GM18858 (cell line): ENCODE data around the gene CNRIP1.
"Not testable (repeated sequence)": the region's sequence is repeated elsewhere in the genome, so short reads cannot be mapped to it uniquely, and the experiment has no call there.

Source experiments
- ATAC-seq: cut with Tn5 transposase; IDR thresholded peaks from one replicate; pipeline ENCODE4 v1.9.1; 2021; ENCODE audit not compliant: unreplicated experiment

Gene CNRIP1, protein sequence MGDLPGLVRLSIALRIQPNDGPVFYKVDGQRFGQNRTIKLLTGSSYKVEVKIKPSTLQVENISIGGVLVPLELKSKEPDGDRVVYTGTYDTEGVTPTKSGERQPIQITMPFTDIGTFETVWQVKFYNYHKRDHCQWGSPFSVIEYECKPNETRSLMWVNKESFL

GRCh38 chr2:68319398-68320117, at the start of gene CNRIP1:
TSS of gene CNRIP1 (minus strand) at chr2:68319949. CDS start at chr2:68319400, 549 bp downstream.
- no peak for ATAC-seq

- no peak for ATAC-seq
Observed at GRCh38 chr2:68369337-68369734, 49.6 kb upstream of the CNRIP1 start.

GRCh38 chr2:68368654-68369336, 49.0 kb upstream of the CNRIP1 start:
- ATAC-seq: no peak

DNA sequence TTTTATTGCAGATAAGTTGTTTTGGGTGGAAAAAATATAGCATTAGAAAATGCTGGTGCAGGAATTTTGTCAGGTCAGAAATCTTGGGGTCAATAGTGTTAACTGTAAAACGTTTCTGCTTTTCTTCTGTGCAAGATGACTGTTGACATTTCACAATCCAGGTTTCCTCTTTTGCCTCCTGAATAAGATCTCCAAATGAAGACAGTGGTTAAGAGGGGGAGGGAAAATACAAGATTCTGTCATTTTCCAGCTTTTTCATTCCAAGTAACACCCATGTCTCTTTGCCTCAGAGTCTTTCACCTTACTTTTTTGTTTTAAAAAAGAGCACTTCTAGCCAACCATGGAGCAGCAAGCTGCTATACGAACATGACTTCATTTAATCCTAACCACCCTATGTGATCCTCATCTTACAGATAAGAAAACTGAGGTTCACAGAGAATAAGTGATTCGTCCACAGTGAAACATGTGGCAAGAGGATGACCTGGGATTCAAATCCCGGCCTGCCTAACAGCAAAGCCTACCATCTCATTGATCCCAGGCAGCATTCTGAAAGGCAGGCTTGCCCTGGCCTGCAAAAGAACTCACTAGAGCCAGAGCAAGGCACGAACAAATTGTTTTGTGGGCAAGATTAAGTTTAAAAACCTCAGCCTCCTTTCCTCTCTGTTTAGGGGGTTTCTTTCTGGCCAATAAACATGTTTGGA, 48.4 kb upstream of the CNRIP1 start:
- no peak for ATAC-seq

DNA sequence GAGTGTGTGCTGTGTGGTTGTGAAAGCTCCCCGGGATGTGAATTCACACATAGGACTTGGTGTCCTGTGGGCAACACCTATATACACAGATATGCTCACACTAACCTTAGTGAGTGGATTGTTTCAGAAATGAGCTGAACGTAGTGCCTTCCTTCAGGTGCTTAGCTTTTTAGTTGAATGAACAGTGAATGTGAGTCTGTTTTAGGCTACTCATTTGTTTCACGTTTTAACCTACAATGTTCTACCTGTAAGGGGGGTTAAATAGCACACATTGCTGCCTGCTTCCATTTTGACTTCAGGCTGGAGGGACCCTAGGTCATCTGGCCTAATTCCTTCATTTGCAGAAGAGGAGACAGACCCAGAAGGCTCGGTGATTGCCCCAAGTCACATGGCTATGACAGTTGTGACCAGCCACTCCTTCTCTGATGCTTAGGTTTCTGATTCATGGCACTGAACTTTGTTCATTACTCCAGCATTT, 46.4 kb upstream of the CNRIP1 start:
- no peak for ATAC-seq

DNA sequence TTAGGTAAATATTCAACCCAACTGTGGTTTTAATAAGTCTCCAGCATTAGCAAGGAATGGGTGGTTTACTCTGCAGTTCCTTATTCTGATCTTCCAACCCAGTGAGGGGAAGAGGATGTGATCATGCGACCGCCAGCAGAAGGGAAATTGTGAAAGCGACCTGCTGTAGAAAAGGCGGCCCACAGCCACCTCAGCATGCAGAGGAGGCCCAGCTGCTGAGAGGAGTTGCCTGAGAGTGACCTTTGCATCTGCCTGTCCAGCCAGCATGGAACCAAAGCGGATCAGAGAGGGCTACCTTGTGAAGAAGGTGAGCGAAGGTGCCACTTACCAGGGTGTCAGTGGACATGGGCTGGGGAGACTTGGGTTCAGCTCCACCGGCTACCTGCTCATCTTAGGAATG, 45.3 kb upstream of the CNRIP1 start, which contains the start of gene PLEK:
PLEK (plus strand) TSS at position 196 of the 400 bp plus-strand sequence; CDS start at position 266, 70 bp downstream.
- ATAC-seq: peak; percentile 33

DNA sequence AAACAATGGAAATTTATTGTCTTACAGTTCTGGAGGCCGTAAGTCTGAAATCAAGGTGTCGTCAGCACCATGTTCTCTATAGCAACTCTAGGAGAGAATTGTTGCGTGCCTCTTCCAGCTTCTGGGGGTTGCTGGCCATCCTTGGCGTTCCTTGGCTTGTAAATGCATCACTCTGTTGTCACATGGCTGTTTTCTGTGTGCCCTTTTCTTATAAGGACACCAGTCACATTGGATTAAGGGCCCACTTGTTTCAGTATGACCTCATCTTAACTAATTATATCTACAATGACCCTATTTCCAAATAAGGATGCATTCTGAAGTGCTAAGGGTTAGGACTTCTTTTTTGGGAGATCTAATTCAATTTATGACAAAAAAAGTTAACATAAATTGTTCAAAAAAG, 44.0 kb upstream of the CNRIP1 start:
- no peak for ATAC-seq

DNA sequence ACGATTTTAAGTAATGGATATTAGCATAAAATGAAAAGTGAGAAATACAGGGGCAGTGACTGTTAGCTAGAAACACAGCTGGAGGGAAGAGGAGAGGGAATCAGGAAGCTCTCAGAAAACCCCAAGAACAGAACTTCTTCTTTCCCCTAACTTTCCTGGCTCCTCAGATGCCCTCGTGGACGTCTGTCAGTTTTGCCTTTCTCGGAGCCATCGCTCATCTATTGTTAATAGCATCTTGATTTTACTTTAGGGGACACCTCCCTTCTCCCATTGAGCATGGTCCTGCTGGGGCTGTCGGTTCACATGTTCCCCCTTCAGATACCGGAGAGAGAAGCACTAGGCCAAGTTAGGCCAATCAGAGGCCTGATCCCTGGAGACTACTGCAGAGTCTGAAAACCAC, 43.0 kb upstream of the CNRIP1 start:
- no peak for ATAC-seq

- ATAC-seq: peak; percentile 32
Observed at GRCh38 chr2:68362069-68362468, 42.3 kb upstream of the CNRIP1 start.

DNA sequence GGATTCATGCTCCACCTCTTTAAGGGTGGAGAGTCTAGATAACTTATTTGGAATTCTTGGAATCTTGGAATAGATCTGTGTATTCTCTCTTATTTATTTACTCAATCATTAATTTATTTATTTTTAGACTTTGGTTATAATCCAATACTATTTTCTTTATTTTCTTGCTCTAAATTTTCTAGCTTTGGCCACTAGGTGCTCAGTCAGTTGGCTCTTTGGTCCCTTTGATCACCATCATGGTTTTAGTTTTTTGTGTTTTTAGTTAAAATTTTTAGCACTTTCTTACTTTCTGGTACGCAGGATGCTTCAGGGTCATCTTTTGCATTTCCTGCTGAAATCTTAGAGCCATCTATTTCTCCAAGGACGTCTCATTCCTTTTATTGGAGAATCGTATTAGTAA, 40.1 kb upstream of the CNRIP1 start:
- no peak for ATAC-seq

- peak; percentile 57 for ATAC-seq
Observed at GRCh38 chr2:68357605-68358337, 38.0 kb upstream of the CNRIP1 start.

GRCh38 chr2:68356599-68357239, 37.0 kb upstream of the CNRIP1 start:
- no peak for ATAC-seq

DNA sequence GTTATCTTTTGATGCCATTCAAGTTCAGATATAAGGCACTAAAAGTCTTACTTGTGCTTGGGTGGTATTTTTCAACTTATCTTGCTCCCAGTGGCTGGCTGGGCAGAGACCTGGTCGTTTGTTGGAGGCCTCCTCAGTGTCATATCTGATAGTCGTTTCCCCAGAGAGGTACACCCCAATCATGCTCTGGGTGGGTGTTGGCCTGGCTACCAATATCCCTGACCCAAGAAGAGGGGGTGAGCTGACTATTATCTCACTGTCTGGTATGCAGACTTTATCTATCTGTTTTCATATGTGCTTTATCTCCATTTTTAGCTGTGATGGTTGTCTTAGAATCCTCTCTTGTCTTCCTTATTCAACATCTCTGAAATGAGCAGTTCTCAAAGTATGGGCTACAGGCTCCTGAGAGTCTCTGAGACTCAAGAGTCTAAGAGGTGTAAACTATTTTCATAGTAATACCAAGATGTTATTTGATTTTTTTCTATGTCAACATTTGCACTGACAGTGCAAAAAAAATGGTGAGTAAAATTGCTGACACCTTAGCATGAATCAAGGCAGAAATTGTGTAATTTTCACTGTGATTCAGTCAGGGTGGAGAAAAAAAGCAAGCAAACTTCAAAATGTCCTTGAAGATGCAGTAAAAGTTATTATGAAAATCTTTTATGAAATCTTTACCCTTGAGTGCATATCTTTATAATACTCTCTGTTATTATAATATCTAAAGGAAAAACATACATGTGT, 33.1 kb upstream of the CNRIP1 start:
- no peak for ATAC-seq

DNA sequence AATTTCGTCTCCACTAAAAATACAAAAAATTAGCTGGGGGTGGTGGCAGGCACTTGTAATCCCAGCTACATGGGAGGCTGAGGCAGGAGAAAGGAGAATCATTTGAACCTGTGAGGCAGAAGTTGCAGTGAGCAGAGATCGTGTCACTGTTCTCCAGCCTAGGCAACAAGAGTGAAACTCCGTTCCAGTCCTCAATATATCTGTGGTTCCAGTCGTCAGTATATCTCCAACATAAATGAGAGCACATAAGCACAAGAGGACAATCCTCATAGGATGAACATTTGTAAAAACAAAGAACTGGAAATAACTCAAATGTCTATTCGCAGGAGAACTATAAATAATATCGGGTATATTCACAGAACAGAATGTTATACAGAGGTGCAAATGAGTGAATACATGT, 32.2 kb upstream of the CNRIP1 start:
- no peak for ATAC-seq

DNA sequence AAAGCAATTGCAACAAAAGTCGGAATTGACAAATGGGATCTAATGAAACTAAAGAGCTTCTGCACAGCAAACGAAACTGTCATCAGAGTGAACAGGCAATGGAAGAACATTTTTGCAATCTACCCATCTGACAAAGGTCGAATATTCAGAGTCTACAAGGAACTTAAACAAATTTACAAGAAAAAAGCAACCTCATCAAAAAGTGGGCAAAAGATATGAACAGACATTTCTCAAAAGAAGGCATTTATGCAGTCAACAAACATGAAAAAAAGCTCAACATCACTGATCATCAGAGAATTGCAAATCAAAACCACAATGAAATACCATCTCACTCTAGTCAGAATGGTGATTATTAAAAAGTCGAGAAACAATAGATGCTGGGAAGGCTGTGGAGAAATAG, 29.3 kb upstream of the CNRIP1 start:
- not testable (repeated sequence) for ATAC-seq

- ATAC-seq: no peak
Observed at GRCh38 chr2:68345129-68345875, 25.6 kb upstream of the CNRIP1 start.

- no peak for ATAC-seq
Observed at GRCh38 chr2:68344031-68344430, 24.3 kb upstream of the CNRIP1 start.

DNA sequence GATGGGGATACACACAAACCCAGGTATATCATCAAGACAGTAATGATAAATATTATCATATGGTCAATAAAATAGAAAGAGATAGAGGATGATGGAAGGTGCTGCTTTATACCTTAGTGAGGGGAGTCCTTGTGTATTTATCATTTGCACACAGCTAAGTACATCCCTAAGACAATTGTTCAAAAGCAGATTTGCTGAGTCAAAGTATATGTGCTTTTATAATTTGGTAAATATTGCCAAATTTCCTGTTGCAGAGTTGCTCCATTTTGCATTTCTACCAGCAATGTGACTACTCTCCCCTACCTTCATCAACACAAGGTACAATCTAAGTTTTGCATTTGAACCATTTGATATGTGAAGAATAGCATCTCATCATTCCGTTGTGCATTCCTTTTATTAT, 22.7 kb upstream of the CNRIP1 start:
- ATAC-seq: no peak

GRCh38 chr2:68341583-68341982, 21.8 kb upstream of the CNRIP1 start:
- ATAC-seq: no peak
